ENCODE measurements around the gene OPRD1.
"Not testable (repeated sequence)": the region's sequence is repeated elsewhere in the genome, so short reads cannot be mapped to it uniquely, and the experiment has no call there.

OPRD1 gene

DNA sequence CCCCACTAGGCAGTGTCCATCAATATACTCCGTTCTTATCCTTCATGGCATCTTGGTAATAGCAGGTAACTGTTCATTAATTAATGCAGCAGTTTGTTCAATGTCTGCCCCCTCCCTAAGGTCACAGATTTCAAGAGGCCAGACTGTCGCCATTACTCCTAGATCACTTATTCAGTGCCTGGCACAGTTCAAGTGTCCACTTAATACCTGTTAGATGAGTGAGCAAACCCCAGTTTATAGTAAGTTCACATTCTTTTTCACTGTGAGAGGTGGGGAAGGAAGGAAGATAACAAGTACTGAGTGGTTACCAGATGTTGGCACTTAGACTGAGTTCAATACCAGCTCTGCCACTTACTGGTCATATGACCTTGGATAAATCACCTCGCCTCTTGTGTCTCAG is 36.4 kb downstream of the OPRD1 start:
- DNase-seq: no peak

- no peak for DNase-seq
These were observed 41.2 kb downstream of the OPRD1 start for GRCh38 chr1:28853093-28853742.

GRCh38 chr1:28854406-28854805 is 42.4 kb downstream of the OPRD1 start:
- DNase-seq: not testable (repeated sequence)

DNA sequence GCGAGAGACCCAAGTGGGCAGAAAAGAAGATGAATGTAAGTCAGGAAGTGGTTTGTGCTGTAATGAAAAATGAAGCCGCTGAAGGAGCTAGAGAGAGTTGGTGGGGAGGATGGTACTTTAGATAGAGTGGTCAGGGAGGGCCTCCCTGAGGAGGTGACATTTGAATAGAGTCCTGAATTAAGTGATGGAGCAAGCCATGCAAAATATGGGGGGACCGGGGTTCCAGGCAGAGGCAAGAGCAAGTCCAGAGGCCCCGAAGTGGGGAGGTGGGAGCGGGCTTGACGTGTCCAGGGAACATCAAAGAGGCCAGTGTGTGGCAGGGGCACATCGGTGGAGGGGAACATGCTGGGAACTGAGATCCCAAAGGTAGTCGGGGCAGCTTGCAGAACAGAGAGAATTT is 43.1 kb downstream of the OPRD1 start:
- DNase-seq: no peak

GRCh38 chr1:28855469-28855951 is 43.5 kb downstream of the OPRD1 start:
- DNase-seq: no peak

- DNase-seq: no peak
These were observed 44.0 kb downstream of the OPRD1 start for GRCh38 chr1:28855969-28856368.

GRCh38 chr1:28860332-28861073 is 48.5 kb downstream of the OPRD1 start:
- no peak for DNase-seq

- DNase-seq: no peak
These were observed 50.8 kb downstream of the OPRD1 start for GRCh38 chr1:28862571-28863403.

- no peak for DNase-seq
These were observed 52.7 kb downstream of the OPRD1 start for GRCh38 chr1:28864695-28865094.

DNA sequence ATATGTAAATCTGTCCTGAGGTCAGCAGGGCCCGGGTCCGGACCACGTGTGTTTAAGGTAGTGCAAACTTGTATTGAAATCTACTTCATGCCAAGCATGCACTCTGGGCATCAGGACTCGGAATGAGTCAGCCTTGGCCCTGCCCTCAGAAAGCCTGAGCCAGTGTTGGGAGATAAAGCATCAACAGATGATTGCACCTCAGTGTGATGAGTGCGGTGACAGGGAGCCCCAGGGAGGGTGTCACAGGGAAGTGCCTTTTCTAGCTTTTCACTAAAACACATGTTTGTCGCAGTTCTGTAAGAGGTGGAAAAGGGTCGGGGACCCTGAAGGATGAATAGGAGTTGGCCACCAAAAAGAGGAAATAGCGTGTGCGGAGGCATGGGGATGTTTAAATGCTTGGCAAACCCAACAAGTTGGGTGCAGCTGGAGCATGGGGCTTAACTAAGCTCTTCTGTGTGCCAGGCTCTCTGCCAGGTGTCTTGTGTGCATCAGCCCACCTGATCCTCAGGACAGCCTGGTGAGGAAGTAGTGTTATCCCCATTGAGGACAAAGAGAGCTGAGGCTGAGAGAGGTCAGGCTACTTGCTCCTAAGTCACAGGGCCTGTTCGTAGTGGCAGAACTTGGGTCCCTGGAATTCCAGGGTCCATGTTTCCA is 54.2 kb downstream of the OPRD1 start:
- no peak for DNase-seq

- no peak for DNase-seq
These were observed 55.9 kb downstream of the OPRD1 start for GRCh38 chr1:28867850-28868249.

DNA sequence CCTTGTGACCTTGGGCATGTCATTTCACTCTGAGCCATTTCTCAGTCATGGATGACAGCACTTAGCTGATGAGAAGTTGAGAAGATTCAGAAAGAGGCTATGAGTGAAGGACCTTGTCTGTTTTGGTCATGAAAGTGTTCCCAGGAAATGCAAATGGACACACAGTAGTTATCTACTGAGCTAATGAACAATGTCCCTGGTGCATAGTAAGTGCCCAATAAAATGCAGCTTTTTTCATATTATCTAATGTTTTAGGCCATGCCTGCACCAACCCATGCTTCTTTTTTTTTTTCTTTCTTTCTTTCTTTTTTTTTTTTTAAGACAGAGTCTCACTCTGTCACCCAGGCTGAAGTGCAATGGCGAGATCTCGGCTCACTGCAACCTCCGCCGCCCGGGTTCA is 58.0 kb downstream of the OPRD1 start:
- no peak for DNase-seq

DNA sequence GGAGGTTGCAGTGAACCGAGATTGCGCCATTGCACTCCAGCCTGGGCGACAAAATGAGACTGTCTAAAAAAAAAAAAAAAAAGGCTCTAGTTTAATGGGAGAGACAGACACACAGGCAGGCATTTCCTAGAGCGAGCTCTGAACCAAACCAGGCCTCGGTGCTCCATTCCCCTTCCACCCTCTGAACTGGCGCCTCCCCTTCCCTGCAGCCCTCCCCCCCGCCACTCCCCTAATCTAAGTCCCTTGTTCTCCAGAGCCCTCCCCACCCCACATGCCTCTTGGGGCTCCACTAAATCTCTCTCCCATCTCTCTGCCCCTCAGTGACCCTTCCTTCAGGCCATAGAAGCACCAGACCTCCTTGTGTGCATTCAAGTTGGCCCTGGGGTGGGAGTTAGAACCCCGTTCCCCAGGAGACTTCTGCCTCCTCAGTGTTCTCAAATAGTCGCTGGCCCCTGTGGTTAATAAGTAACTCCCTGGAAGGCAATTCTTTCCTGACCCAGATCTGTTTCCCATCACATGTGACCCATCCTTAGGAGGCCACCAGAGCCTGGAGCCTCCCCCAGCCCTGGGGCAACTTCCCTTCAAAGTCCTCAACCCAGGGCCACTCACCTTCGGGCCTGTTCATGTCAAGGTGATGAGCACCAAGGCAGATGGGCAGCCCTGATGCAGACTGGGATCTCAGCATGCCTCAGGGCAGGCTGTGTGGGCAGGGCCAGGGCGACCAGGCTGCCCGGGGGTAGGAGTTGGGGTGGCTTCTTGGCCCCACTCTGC is 59.8 kb downstream of the OPRD1 start:
- no peak for DNase-seq

GRCh38 chr1:28875134-28875533 is 63.2 kb downstream of the OPRD1 start:
- DNase-seq: peak; percentile 88

DNA sequence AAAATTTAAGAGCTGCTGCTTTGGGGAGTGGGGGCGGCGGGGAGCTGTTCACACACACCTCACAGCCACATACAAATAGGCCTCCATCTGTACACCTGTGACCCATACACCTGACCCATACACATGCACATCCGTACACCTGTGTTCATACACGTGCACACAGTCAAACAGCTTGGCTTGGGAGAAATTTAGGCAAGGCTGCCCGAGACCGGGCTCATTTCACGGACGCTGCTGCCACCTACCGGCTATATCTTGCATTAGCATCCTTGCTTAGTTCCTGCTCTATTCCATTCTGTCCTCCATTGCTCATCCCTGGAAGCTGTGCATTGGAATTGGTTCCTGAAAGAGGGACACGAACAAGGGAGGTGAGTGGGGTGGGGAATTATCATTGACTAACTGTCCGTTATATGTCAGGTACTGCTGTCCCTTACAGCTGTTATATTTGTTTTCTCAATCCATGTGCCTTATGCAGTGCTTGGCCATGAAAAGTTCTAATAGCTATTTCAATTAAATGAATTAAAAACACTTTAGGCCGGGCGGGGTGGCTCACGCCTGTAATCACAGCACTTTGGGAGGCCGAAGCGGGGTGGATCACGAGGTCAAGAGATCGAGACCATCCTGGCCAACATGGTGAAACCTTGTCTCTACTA is 65.3 kb downstream of the OPRD1 start:
- peak; percentile 89 for DNase-seq

DNA sequence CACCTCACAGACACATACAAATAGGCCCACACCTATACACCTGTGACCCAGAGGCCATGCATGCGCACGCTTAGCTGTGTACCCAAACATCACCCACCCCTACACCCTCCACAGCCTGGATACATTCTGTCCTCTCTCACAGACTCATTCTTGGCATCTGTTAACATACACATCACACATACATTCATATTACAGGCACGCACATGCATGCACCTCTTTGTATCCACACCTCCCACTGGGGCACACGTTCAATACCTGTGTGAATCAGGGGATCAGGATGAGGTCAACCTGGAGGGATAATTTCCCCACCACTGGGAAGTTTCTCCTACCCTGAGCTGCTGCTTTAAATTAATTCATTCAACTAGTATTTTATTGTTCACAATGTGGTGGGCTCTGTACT is 66.8 kb downstream of the OPRD1 start:
- no peak for DNase-seq

GRCh38 chr1:28882009-28882628 is 70.1 kb downstream of the OPRD1 start:
- peak; percentile 96 for DNase-seq

- DNase-seq: peak; percentile 56
These were observed 71.3 kb downstream of the OPRD1 start for GRCh38 chr1:28883242-28883616.

DNA sequence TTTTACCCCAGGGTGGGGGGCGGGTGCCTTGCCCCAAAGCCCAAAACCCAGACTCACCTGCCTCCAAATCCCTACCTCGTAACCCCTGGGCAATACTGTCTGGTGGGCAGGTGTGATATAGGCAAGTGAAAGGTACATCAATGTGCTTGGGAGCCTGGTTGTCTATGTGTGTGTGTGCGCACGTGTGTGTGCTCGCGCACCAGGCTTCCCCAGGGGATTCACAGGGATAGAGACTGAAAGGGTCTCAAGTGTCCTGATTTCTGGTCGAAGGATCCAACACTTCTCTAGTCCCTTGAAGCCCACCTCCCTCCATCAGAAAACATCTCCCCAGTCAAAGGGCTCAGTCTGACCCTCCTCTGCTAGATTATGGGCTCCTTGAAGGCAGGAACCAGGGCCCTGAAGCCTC is 73.5 kb downstream of the OPRD1 start:
- no peak for DNase-seq

GRCh38 chr1:28885977-28886730 is 74.2 kb downstream of the OPRD1 start:
- DNase-seq: peak; percentile 53
